PC-9 (cell line): ENCODE data around the gene ZNF407.

ENCODE experiments used
- EZH2 ChIP-seq: fragments of 200-600 bp; sonication (generic); IDR thresholded peaks from 2 replicates; pipeline ENCODE4 v1.8.0; 2017; ENCODE audit warnings: antibody characterized with exemption, low read depth
- TF ChIP-seq, protein P1 (sequence below): fragments of 200-600 bp; sonication (generic); conservative IDR thresholded peaks from 2 replicates; pipeline ENCODE4 v1.6.1; 2017; ENCODE audit warnings: mixed run types, antibody characterized with exemption, mild to moderate bottlenecking, moderate library complexity

DNA sequence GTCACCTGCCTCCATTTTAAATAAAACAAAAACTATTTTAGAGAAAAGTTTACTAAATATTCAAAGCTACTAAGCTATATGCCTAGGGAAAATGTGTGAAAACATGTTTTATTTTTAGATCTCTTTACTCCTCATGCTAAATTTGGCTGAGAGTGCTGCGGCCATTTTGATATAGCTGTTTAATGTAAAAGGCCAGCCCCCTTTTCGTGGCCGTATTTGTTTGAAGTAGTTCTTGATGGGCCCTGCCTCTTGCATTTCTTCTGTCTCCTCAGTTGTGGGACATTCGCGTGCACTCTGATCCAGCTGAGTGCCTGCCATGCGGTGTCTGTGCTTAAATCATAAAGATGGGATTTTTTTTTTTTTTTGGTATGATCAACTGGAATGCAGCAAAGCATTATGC lies 64.0 kb downstream of the ZNF407 start:
- TF ChIP-seq, protein P1, sequence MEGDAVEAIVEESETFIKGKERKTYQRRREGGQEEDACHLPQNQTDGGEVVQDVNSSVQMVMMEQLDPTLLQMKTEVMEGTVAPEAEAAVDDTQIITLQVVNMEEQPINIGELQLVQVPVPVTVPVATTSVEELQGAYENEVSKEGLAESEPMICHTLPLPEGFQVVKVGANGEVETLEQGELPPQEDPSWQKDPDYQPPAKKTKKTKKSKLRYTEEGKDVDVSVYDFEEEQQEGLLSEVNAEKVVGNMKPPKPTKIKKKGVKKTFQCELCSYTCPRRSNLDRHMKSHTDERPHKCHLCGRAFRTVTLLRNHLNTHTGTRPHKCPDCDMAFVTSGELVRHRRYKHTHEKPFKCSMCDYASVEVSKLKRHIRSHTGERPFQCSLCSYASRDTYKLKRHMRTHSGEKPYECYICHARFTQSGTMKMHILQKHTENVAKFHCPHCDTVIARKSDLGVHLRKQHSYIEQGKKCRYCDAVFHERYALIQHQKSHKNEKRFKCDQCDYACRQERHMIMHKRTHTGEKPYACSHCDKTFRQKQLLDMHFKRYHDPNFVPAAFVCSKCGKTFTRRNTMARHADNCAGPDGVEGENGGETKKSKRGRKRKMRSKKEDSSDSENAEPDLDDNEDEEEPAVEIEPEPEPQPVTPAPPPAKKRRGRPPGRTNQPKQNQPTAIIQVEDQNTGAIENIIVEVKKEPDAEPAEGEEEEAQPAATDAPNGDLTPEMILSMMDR = no peak
- TF ChIP-seq EZH2 = no peak
